Measurements from ENCODE around the gene ENGASE.

GRCh38 chr17:79083191-79083971 is 8.8 kb downstream of the ENGASE start:
- TF ChIP-seq CTCF (IDR thresholded peaks at IDR 0.05; ENCODE audit: insufficient read depth, low read length, poor library complexity, severe bottlenecking), result no peak
- no peak for TF ChIP-seq EZH2phosphoT487 (conservative IDR thresholded peaks at IDR 0.05; ENCODE audit: low read length)

Data from SU-DHL-6 (cell line).